Activated naive CD8-positive, alpha-beta T cell (primary cell): ENCODE results near the gene TMUB2.
"Not testable (repeated sequence)": the region's sequence is repeated elsewhere in the genome, so short reads cannot be mapped to it uniquely, and the experiment has no call there.

Experiments
- H3K27ac Mint-ChIP-seq: one replicate; pipeline ENCODE4 v1.8.0; 2021; ENCODE audit warnings: mixed read lengths
- H3K27me3 Mint-ChIP-seq: one replicate; pipeline ENCODE4 v1.8.0; 2021; ENCODE audit warnings: mixed read lengths
- H3K36me3 Mint-ChIP-seq: one replicate; pipeline ENCODE4 v1.8.0; 2021; ENCODE audit warnings: mixed read lengths
- H3K4me1 Mint-ChIP-seq: one replicate; pipeline ENCODE4 v1.8.0; 2021; ENCODE audit warnings: low read depth, mixed read lengths
- H3K4me3 Mint-ChIP-seq: one replicate; pipeline ENCODE4 v1.8.0; 2021; ENCODE audit warnings: mild to moderate bottlenecking, mixed read lengths
- H3K9me3 Mint-ChIP-seq: one replicate; pipeline ENCODE4 v1.8.0; 2021; ENCODE audit warnings: low read depth, mixed read lengths

The TMUB2 gene

GRCh38 chr17:44236444-44236991 is 49.7 kb downstream of the TMUB2 start:
- Mint-ChIP-seq H3K27ac (no peak overlapping the region), H3K9me3 (no peaks in the 10 kb centered on the region), H3K36me3 (no peaks in the 10 kb centered on the region), H3K4me1 (peaks cover 6% of the 10 kb centered on the region), H3K27me3 (no peaks in the 10 kb centered on the region), H3K4me3 (no peak overlapping the region)

GRCh38 chr17:44237886-44238285 is 51.1 kb downstream of the TMUB2 start:
- not testable (repeated sequence) for H3K27me3 Mint-ChIP-seq

GRCh38 chr17:44241106-44241624 is 54.4 kb downstream of the TMUB2 start:
- H3K4me1 Mint-ChIP-seq, result peaks cover 12% of the 10 kb centered on the region
- H3K27ac Mint-ChIP-seq, result no peak overlapping the region
- H3K36me3 Mint-ChIP-seq, result no peaks in the 10 kb centered on the region
- H3K4me3 Mint-ChIP-seq, result no peak overlapping the region
- no peaks in the 10 kb centered on the region for H3K27me3 Mint-ChIP-seq
- no peaks in the 10 kb centered on the region for H3K9me3 Mint-ChIP-seq

More at GRCh38 chr17:44237886-44238285, 51.1 kb downstream of the TMUB2 start:
- not testable (repeated sequence) for H3K4me3 Mint-ChIP-seq, H3K9me3 Mint-ChIP-seq, H3K36me3 Mint-ChIP-seq, H3K27ac Mint-ChIP-seq, H3K4me1 Mint-ChIP-seq
